Fibroblast of villous mesenchyme (primary cell): ENCODE data around the gene TRIM37. TPM values are rescaled to one million over a fixed set of nuclear protein-coding genes. Genes with fewer than 3 reads are reported as not detected.

Experiments used
- DNase-seq: peaks from one replicate; pipeline ENCODE4 v3.0.0-alpha.2; 2010; ENCODE audit warnings: low read depth
- H3K4me3 ChIP-seq: 2 replicates; pipeline ENCODE4 v1.5.1; 2011; ENCODE audit warnings: low read depth, mild to moderate bottlenecking, low read length
- CTCF ChIP-seq: IDR thresholded peaks from 2 replicates; pipeline ENCODE4 v1.5.1; 2012; ENCODE audit warnings: low read depth, mild to moderate bottlenecking, low read length; ENCODE audit not compliant: insufficient read depth
- small RNA-seq: library from RNA; depleted of rRNA; stranded (forward); fragments of <200 nt; gene quantifications from one replicate; pipeline ENCODE3, GENCODE V24; 2012
- total RNA-seq: library from RNA; depleted of rRNA; stranded (reverse); fragments of >200 nt; gene quantifications from 2 replicates; pipeline ENCODE4 v1.2.3, GENCODE V29; 2012

TRIM37 gene
- total RNA-seq, 1 donor: 62.6 TPM

GRCh38 chr17:58932956-58933355, 173.7 kb downstream of the TRIM37 start:
- no peak for TF ChIP-seq CTCF
- H3K4me3 ChIP-seq: no peak overlapping the region
- no peak for DNase-seq

Small RNAs within 50 kb of the gene (small RNA-seq; reads per million reads assigned to genes)
- gene MIR301A: 759 reads per million, percentile 99 among the genes with 10 or more reads in this experiment
- 146 reads per million, percentile 97 among the genes with 10 or more reads in this experiment for gene MIR454
- gene RN7SL716P: not detected
- gene RNU2-58P: 8.1 reads per million, percentile 88 among the genes with 10 or more reads in this experiment

Other genes starting within 250 kb of the TRIM37 start
- 52.2 and 68.2 TPM in 2 replicates for gene SKA2, start 48.3 kb upstream of the TRIM37 start, total RNA-seq
- 8.4 and 11.2 TPM in 2 replicates for gene PRR11, start 48.9 kb upstream of the TRIM37 start, total RNA-seq
- 19.3 and 32.8 TPM in 2 replicates for gene SMG8, start 103.2 kb upstream of the TRIM37 start, total RNA-seq
- gene GDPD1, start 113.6 kb upstream of the TRIM37 start, total RNA-seq: 0.97 and 2.6 TPM in 2 replicates
- 7.1 and 7.8 TPM in 2 replicates for gene YPEL2, start 224.8 kb upstream of the TRIM37 start, total RNA-seq